OCI-LY1 (cell line): ENCODE measurements around the gene INSM1.

ENCODE experiments used
- EZH2 ChIP-seq: fragments of 200-600 bp; sonication (generic), shearing (Covaris generic); IDR thresholded peaks from 2 replicates; pipeline ENCODE4 v1.8.0; 2017; ENCODE audit warnings: borderline replicate concordance, mixed run types, mild to moderate bottlenecking, antibody characterized with exemption, low read length, moderate library complexity, mixed read lengths
- TF ChIP-seq, protein P1 (sequence below): fragments of 200-600 bp; sonication (generic), shearing (Covaris generic); IDR thresholded peaks from 2 replicates; pipeline ENCODE4 v1.5.1; 2017; ENCODE audit warnings: mild to moderate bottlenecking, antibody characterized with exemption, low read length, moderate library complexity, mixed read lengths

DNA sequence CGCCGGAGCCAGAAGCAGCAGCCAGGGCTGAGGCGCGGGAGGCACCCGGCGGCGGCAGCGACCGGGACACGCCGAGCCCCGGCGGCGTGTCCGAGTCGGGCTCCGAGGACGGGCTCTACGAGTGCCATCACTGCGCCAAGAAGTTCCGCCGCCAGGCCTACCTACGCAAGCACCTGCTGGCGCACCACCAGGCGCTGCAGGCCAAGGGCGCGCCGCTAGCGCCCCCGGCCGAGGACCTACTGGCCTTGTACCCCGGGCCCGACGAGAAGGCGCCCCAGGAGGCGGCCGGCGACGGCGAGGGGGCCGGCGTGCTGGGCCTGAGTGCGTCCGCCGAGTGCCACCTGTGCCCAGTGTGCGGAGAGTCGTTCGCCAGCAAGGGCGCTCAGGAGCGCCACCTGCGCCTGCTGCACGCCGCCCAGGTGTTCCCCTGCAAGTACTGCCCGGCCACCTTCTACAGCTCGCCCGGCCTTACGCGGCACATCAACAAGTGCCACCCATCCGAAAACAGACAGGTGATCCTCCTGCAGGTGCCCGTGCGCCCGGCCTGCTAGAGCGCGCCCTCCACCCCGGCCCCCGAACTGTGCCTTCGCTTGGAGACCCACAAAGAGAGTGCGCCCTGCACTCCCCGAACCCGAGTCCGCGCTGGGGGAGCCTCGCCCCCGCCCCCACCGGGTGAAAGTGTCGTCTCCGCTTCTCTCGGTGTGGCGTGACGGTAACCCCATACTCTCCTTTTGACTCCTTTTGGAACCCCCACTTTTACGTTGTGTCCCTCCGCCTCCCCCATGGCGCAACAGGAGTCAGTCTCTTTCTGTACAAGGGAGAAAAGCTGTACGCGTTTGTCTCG, 1.6 kb downstream of the INSM1 start:
- TF ChIP-seq, protein P1, sequence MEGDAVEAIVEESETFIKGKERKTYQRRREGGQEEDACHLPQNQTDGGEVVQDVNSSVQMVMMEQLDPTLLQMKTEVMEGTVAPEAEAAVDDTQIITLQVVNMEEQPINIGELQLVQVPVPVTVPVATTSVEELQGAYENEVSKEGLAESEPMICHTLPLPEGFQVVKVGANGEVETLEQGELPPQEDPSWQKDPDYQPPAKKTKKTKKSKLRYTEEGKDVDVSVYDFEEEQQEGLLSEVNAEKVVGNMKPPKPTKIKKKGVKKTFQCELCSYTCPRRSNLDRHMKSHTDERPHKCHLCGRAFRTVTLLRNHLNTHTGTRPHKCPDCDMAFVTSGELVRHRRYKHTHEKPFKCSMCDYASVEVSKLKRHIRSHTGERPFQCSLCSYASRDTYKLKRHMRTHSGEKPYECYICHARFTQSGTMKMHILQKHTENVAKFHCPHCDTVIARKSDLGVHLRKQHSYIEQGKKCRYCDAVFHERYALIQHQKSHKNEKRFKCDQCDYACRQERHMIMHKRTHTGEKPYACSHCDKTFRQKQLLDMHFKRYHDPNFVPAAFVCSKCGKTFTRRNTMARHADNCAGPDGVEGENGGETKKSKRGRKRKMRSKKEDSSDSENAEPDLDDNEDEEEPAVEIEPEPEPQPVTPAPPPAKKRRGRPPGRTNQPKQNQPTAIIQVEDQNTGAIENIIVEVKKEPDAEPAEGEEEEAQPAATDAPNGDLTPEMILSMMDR, result peak; percentile 32; the same call in 1 of the 2 replicates
- TF ChIP-seq EZH2, result no peak
